Bronchial epithelial cell (primary cell): Measurements from ENCODE around the gene RFX1. TPM values are rescaled to one million over a fixed set of nuclear protein-coding genes. Genes with fewer than 3 reads are reported as not detected.
"Not testable (repeated sequence)": the region's sequence is repeated elsewhere in the genome, so short reads cannot be mapped to it uniquely, and the experiment has no call there.

ENCODE experiments used
- DNase-seq: peaks from one replicate; pipeline ENCODE4 v3.0.0-alpha.2; 2010; ENCODE audit warnings: low read depth
- FAIRE-seq: peaks from 2 replicates; lab custom pipeline; 2011; peaks lifted over from hg19 to GRCh38; lab: Jason Lieb, UNC
- H3K27me3 ChIP-seq: 2 replicates; pipeline ENCODE4 v1.5.1; 2011; ENCODE audit warnings: low read length; ENCODE audit not compliant: control insufficient read depth, insufficient read depth
- H3K36me3 ChIP-seq: 2 replicates; pipeline ENCODE4 v1.5.1; 2011; ENCODE audit warnings: low read length; ENCODE audit not compliant: control insufficient read depth, insufficient read depth
- H3K4me3 ChIP-seq: 2 replicates; pipeline ENCODE4 v1.5.1; 2011; ENCODE audit warnings: mild to moderate bottlenecking, low read depth, low read length, control low read depth
- CTCF ChIP-seq: IDR thresholded peaks from 2 replicates; pipeline ENCODE4 v1.5.1; 2011; ENCODE audit warnings: mild to moderate bottlenecking, moderate library complexity, low read length, control low read depth, inconsistent platforms; ENCODE audit not compliant: insufficient read depth, severe bottlenecking
- total RNA-seq: library from RNA; depleted of rRNA; stranded (reverse); fragments of >200 nt; gene quantifications from 2 replicates; pipeline ENCODE4 v1.2.1, GENCODE V29; 2014

The RFX1 gene
- total RNA-seq, 1 donor from 2014 or later, result 0.79 TPM

GRCh38 chr19:13923194-13923987 lies 82.7 kb downstream of the RFX1 start:
- Histone ChIP-seq H3K4me3 (no peak overlapping the region), H3K36me3 (peaks cover 51% of the 10 kb centered on the region), H3K27me3 (no peaks in the 10 kb centered on the region)
- no peak for DNase-seq
- no peak for FAIRE-seq
- no peak for TF ChIP-seq CTCF

- not testable (repeated sequence) for DNase-seq, H3K4me3 ChIP-seq, H3K27me3 ChIP-seq
- FAIRE-seq, result peak; percentile 52
- peaks cover 49% of the 10 kb centered on the region for H3K36me3 ChIP-seq
Observed at GRCh38 chr19:13922118-13922517, 84.0 kb downstream of the RFX1 start.

GRCh38 chr19:13920940-13921747 lies 85.0 kb downstream of the RFX1 start:
- no peak for TF ChIP-seq CTCF
- Histone ChIP-seq H3K27me3 (no peaks in the 10 kb centered on the region), H3K36me3 (peaks cover 42% of the 10 kb centered on the region), H3K4me3 (no peak overlapping the region)
- FAIRE-seq, result peak; percentile 93
- DNase-seq, result peak; percentile 53

DNA sequence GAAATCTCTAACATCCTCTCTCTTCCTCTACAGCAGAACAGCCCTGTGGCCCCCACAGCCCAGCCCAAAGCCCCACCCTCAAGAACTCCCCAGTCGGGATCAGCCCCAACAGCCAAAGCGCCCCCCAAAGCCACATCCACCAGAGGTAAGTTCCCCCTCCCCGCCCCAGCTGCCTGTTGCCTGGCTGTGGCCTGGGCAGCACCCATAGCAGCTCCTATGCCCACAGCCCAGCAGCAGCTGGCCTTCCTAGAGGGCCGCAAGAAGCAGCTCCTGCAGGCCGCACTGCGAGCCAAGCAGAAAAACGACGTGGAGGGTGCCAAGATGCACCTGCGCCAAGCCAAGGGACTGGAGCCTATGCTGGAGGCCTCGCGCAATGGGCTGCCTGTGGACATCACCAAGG lies 85.6 kb downstream of the RFX1 start:
- DNase-seq, result no peak
- Histone ChIP-seq H3K4me3 (no peak overlapping the region), H3K36me3 (peaks cover 43% of the 10 kb centered on the region), H3K27me3 (no peaks in the 10 kb centered on the region)
- no peak for TF ChIP-seq CTCF
- no peak for FAIRE-seq

DNA sequence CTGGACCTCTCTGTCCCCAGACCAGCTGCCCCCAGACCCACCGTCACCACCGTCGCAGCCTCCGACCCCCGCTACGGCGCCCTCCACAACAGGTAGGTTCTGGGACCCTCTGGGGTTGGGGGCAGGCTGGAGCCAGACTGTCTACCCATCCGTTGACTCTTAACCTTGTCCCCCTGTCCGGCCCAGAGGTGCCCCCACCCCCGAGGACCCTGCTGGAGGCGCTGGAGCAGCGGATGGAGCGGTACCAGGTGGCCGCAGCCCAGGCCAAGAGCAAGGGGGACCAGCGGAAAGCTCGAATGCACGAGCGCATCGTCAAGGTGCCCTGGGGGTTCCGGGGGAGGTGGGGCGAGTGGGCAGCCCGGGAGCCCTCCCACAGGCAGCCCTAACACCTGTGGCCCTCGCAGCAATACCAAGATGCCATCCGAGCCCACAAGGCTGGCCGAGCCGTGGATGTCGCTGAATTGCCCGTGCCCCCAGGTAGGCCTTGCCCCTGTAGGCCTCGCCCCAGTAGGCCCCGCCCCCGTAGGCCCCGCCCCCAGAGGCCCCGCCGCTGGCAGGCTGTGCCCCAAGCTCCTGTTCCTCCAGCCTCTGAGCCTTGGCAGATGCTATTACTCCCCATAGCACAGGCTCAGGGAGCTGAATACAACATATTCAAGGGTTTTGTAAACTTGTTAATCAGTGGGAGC lies 87.3 kb downstream of the RFX1 start:
- H3K27me3 ChIP-seq, result no peaks in the 10 kb centered on the region
- no peak overlapping the region for H3K4me3 ChIP-seq
- H3K36me3 ChIP-seq, result peaks cover 40% of the 10 kb centered on the region
- TF ChIP-seq CTCF, result no peak
- FAIRE-seq (no peak), DNase-seq (no peak)
